HK-2 (cell line): ENCODE measurements around the gene RUNX2.
"Not testable (repeated sequence)": the region's sequence is repeated elsewhere in the genome, so short reads cannot be mapped to it uniquely, and the experiment has no call there.

ENCODE experiments used
- DNase-seq: peaks from one replicate; pipeline ENCODE4 v3.0.0-alpha.2; 2018; ENCODE audit not compliant: unreplicated experiment

Gene RUNX2

GRCh38 chr6:45327956-45328522 lies at the start of gene RUNX2:
Gene RUNX2, plus strand, starts transcription at chr6:45328330. Its CDS starts 397 bp downstream, at chr6:45328727.
- peak; percentile 15 for DNase-seq

GRCh38 chr6:45278367-45278766 lies 49.8 kb upstream of the RUNX2 start:
- no peak for DNase-seq

- DNase-seq = not testable (repeated sequence)
These were observed 41.4 kb upstream of the RUNX2 start for GRCh38 chr6:45286707-45287106.

GRCh38 chr6:45289751-45290514 lies 38.2 kb upstream of the RUNX2 start:
- DNase-seq = no peak

- DNase-seq = no peak
These were observed 34.8 kb upstream of the RUNX2 start for GRCh38 chr6:45293306-45293705.

GRCh38 chr6:45294065-45294701 lies 33.9 kb upstream of the RUNX2 start:
- not testable (repeated sequence) for DNase-seq

GRCh38 chr6:45297320-45297719 lies 30.8 kb upstream of the RUNX2 start:
- DNase-seq = no peak

GRCh38 chr6:45299096-45299581 lies 29.0 kb upstream of the RUNX2 start:
- no peak for DNase-seq

- no peak for DNase-seq
These were observed 27.4 kb upstream of the RUNX2 start for GRCh38 chr6:45300736-45301135.

- DNase-seq = no peak
These were observed 26.6 kb upstream of the RUNX2 start for GRCh38 chr6:45301348-45302142.

- DNase-seq = no peak
These were observed 25.3 kb upstream of the RUNX2 start for GRCh38 chr6:45302832-45303231.

GRCh38 chr6:45305546-45305945 lies 22.6 kb upstream of the RUNX2 start:
- no peak for DNase-seq

- no peak for DNase-seq
These were observed 17.9 kb upstream of the RUNX2 start for GRCh38 chr6:45310118-45310788.

- no peak for DNase-seq
These were observed 14.0 kb upstream of the RUNX2 start for GRCh38 chr6:45314146-45314545.

GRCh38 chr6:45320349-45320748 lies 7.8 kb upstream of the RUNX2 start:
- no peak for DNase-seq

GRCh38 chr6:45323656-45324224 lies 4.4 kb upstream of the RUNX2 start:
- DNase-seq = no peak

GRCh38 chr6:45326698-45327417 lies 1.3 kb upstream of the RUNX2 start:
- no peak for DNase-seq

- no peak for DNase-seq
These were observed 393 bp downstream of the RUNX2 start for GRCh38 chr6:45328523-45328922.

- no peak for DNase-seq
These were observed 16.8 kb downstream of the RUNX2 start for GRCh38 chr6:45344900-45345299.

GRCh38 chr6:45350186-45350710 lies 22.1 kb downstream of the RUNX2 start:
- DNase-seq = no peak
